Eye (tissue), 1 donor: ENCODE data around the gene DYDC1.
"Not testable (repeated sequence)": the region's sequence is repeated elsewhere in the genome, so short reads cannot be mapped to it uniquely, and the experiment has no call there.

Experiments used
- DNase-seq: peaks from one replicate; pipeline ENCODE4 v3.0.0-alpha.2; 2015

The DYDC1 gene

GRCh38 chr10:80356563-80356988 is at the start of gene DYDC1, which contains the start of gene DYDC2:
Gene DYDC1 (minus strand): TSS chr10:80356755. CDS start chr10:80352601, 4,154 bp downstream.
Gene DYDC2 (plus strand): TSS chr10:80356781. CDS start chr10:80362444, 5,663 bp downstream.
- peak; percentile 89 for DNase-seq

GRCh38 chr10:80406204-80406603 is 49.6 kb upstream of the DYDC1 start:
- no peak for DNase-seq

- DNase-seq: no peak
Observed at GRCh38 chr10:80405626-80406025, 49.1 kb upstream of the DYDC1 start.

- no peak for DNase-seq
Observed at GRCh38 chr10:80405035-80405434, 48.5 kb upstream of the DYDC1 start.

- no peak for DNase-seq
Observed at GRCh38 chr10:80400136-80400804, 43.7 kb upstream of the DYDC1 start.

GRCh38 chr10:80397014-80397413 is 40.5 kb upstream of the DYDC1 start:
- no peak for DNase-seq

- no peak for DNase-seq
Observed at GRCh38 chr10:80394358-80394916, 37.9 kb upstream of the DYDC1 start.

GRCh38 chr10:80392250-80392649 is 35.7 kb upstream of the DYDC1 start:
- DNase-seq: no peak

- no peak for DNase-seq
Observed at GRCh38 chr10:80390740-80391139, 34.2 kb upstream of the DYDC1 start.

- DNase-seq: peak; percentile 48
Observed at GRCh38 chr10:80382989-80383388, 26.4 kb upstream of the DYDC1 start.

GRCh38 chr10:80380185-80380584 is 23.6 kb upstream of the DYDC1 start:
- no peak for DNase-seq

GRCh38 chr10:80379701-80380100 is 23.1 kb upstream of the DYDC1 start:
- no peak for DNase-seq

- DNase-seq: peak; percentile 39
Observed at GRCh38 chr10:80373502-80373901, 16.9 kb upstream of the DYDC1 start.

GRCh38 chr10:80372675-80373074 is 16.1 kb upstream of the DYDC1 start:
- DNase-seq: peak; percentile 75

- DNase-seq: no peak
Observed at GRCh38 chr10:80371467-80371866, 14.9 kb upstream of the DYDC1 start.

GRCh38 chr10:80365510-80365909 is 9.0 kb upstream of the DYDC1 start:
- DNase-seq: no peak

GRCh38 chr10:80359644-80360043 is 3.1 kb upstream of the DYDC1 start:
- DNase-seq: no peak

- DNase-seq: not testable (repeated sequence)
Observed at GRCh38 chr10:80358925-80359324, 2.4 kb upstream of the DYDC1 start.

GRCh38 chr10:80357851-80358125 is 1.2 kb upstream of the DYDC1 start:
- DNase-seq: no peak

GRCh38 chr10:80356989-80357850 is 665 bp upstream of the DYDC1 start:
- peak; percentile 88 for DNase-seq

GRCh38 chr10:80351220-80351619 is 5.3 kb downstream of the DYDC1 start:
- no peak for DNase-seq

GRCh38 chr10:80350251-80350650 is 6.3 kb downstream of the DYDC1 start:
- no peak for DNase-seq

- DNase-seq: no peak
Observed at GRCh38 chr10:80344912-80345311, 11.6 kb downstream of the DYDC1 start.

- no peak for DNase-seq
Observed at GRCh38 chr10:80344276-80344675, 12.3 kb downstream of the DYDC1 start.
